Measurements from ENCODE around the gene SPATS2L. TPM values are rescaled to one million over a fixed set of nuclear protein-coding genes. Genes with fewer than 3 reads are reported as not detected.
A peak's percentile ranks its signal among the peaks of the same experiment; 100 is the strongest.

Gene SPATS2L
- total RNA-seq, 2 experiments from 2014 or later: 53.9 to 56.7 TPM

GRCh38 chr2:200471324-200471848 lies 164.9 kb downstream of the SPATS2L start:
- DNase-seq: peak; percentile 42
- peak overlapping the region; percentile 61 for H3K27ac Mint-ChIP-seq

GRCh38 chr2:200471928-200472645 lies 165.6 kb downstream of the SPATS2L start:
- POLR2A ChIA-PET: no interaction called here

More at GRCh38 chr2:200471324-200471848, 164.9 kb downstream of the SPATS2L start:
- no peak overlapping the region for H3K4me3 Mint-ChIP-seq
- peaks cover 35% of the 10 kb centered on the region for H3K4me1 Mint-ChIP-seq
- CTCF ChIA-PET: interaction anchor here (0.8 to 2.4 kb wide), 10 partner anchors 8 to 198 kb away, joined by 3 to 9 read pairs (median 3); no protein-coding TSS in a partner anchor
- H3K9me3 Mint-ChIP-seq: no peaks in the 10 kb centered on the region
- H3K27me3 Mint-ChIP-seq: no peaks in the 10 kb centered on the region
- H3K36me3 Mint-ChIP-seq (ENCODE audit: low read depth): peaks cover 47% of the 10 kb centered on the region
- POLR2A ChIA-PET: no interaction called here

GRCh38 chr2:200472853-200473464 lies 166.5 kb downstream of the SPATS2L start:
- Mint-ChIP-seq H3K4me3 (no peak overlapping the region), H3K27ac (no peak overlapping the region), H3K36me3 (ENCODE audit: low read depth) (peaks cover 46% of the 10 kb centered on the region), H3K9me3 (no peaks in the 10 kb centered on the region), H3K27me3 (no peaks in the 10 kb centered on the region), H3K4me1 (peaks cover 20% of the 10 kb centered on the region)
- ChIA-PET CTCF (interaction anchor here (1.2 to 2.4 kb wide), 4 partner anchors 8 to 500 kb away, joined by 3 to 9 read pairs (median 3); no protein-coding TSS in a partner anchor), POLR2A (no interaction called here)
- no peak for DNase-seq

More at GRCh38 chr2:200471928-200472645, 165.6 kb downstream of the SPATS2L start:
- Mint-ChIP-seq H3K27ac (no peak overlapping the region), H3K4me3 (no peak overlapping the region), H3K36me3 (ENCODE audit: low read depth) (peaks cover 47% of the 10 kb centered on the region), H3K27me3 (no peaks in the 10 kb centered on the region), H3K4me1 (peaks cover 28% of the 10 kb centered on the region), H3K9me3 (no peaks in the 10 kb centered on the region)
- CTCF ChIA-PET: interaction anchor here (0.8 to 2.4 kb wide), 12 partner anchors 7 to 499 kb away, joined by 3 to 9 read pairs (median 3); no protein-coding TSS in a partner anchor
- DNase-seq: no peak

- POLR2A ChIA-PET: no interaction called here
- H3K27ac Mint-ChIP-seq: no peak overlapping the region
- CTCF ChIA-PET: no interaction called here
- peaks cover 12% of the 10 kb centered on the region for H3K4me1 Mint-ChIP-seq
- H3K36me3 Mint-ChIP-seq (ENCODE audit: low read depth): peaks cover 35% of the 10 kb centered on the region
- H3K27me3 Mint-ChIP-seq: no peaks in the 10 kb centered on the region
- DNase-seq: no peak
- no peaks in the 10 kb centered on the region for H3K9me3 Mint-ChIP-seq
- H3K4me3 Mint-ChIP-seq: no peak overlapping the region
Measured at GRCh38 chr2:200475795-200476194, 169.3 kb downstream of the SPATS2L start.

DNA sequence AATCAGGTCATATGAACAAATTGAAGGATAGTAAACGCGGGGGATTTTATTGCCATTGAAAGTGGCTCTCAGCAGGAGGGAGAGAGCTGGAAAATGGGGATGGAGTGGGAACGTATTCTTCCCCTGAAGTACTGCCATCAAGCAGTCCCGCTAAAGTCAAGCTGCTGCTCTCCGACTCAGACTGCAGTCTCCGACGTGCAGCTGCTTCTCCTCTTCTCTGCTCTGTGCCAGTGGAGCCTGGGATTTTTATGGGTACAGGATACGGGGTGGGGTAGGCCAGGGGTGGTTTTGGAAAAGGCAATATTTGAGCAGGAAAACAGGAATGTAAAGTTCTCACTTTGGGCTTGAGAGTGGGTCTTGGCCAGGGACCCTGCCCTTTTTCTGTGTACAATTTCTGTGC lies 170.3 kb downstream of the SPATS2L start:
- Mint-ChIP-seq H3K9me3 (no peaks in the 10 kb centered on the region), H3K36me3 (ENCODE audit: low read depth) (peaks cover 33% of the 10 kb centered on the region), H3K27ac (no peak overlapping the region), H3K27me3 (no peaks in the 10 kb centered on the region), H3K4me1 (peaks cover 14% of the 10 kb centered on the region), H3K4me3 (no peak overlapping the region)
- ChIA-PET CTCF (no interaction called here), POLR2A (no interaction called here)
- DNase-seq: no peak

GRCh38 chr2:200477667-200478131 lies 171.2 kb downstream of the SPATS2L start:
- CTCF ChIA-PET: interaction anchor here (1.6 kb wide), 1 partner anchor 32 kb away, joined by 3 read pairs; the partner anchor contains the start of gene KCTD18
- Mint-ChIP-seq H3K36me3 (ENCODE audit: low read depth) (peaks cover 28% of the 10 kb centered on the region), H3K9me3 (no peaks in the 10 kb centered on the region), H3K27ac (peak overlapping the region; percentile 62), H3K27me3 (no peaks in the 10 kb centered on the region), H3K4me3 (no peak overlapping the region), H3K4me1 (peaks cover 14% of the 10 kb centered on the region)
- POLR2A ChIA-PET: no interaction called here
- DNase-seq: no peak

DNA sequence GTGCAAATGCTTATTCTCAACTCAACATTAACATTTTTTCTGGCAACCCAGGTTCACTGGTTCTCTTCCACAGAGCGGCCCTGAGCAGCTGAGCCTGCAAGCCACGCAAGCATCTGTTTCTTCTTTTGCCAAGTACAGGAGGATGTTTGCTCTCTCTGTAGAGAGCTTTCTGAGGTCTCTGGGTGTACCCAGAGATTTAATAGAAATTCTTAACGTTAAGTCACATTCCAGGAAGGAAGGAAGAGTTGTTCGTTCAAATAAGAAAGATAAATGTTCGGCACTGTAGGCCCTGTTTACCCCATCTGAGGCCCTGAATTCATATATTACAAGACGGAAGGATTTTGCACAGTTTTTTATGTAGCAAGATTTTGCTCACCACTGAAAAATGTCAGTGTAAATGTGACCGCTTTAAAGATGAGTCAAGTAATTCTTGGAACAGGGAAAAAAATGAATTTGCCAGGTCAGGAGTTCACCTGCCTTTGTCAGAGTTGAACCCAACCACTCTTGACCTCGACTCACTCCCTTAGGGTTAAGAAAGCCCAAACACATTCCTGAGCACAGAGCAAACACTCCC lies 173.3 kb downstream of the SPATS2L start:
- CTCF ChIA-PET: interaction anchor here (1.1 to 2.6 kb wide), 7 partner anchors 9 to 504 kb away, joined by 3 to 12 read pairs (median 5); partner anchors contain the start of gene KCTD18
- Mint-ChIP-seq H3K27ac (no peak overlapping the region), H3K9me3 (no peaks in the 10 kb centered on the region), H3K36me3 (ENCODE audit: low read depth) (peaks cover 23% of the 10 kb centered on the region), H3K4me1 (peaks cover 17% of the 10 kb centered on the region), H3K4me3 (no peak overlapping the region), H3K27me3 (no peaks in the 10 kb centered on the region)
- POLR2A ChIA-PET: no interaction called here
- DNase-seq: no peak

DNA sequence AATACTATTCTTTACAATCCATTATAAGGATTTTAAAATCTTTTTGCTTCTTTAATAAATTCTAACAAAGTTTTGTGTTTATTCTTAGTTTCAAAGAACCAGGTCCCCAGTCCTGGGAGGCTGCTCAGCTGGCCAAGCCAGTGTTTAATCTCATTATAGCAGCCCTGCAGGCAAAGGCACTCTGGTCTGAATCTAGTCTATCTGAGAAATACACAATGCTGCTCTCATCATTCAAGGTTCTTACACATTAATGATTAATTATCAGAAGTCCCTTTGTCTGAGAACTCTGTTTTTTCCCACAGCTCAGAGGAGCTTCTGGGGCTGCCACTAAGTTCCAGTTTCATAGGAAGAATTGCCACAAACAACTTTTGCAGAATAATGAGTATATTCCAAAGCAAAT lies 175.7 kb downstream of the SPATS2L start:
- Mint-ChIP-seq H3K4me3 (no peak overlapping the region), H3K4me1 (peaks cover 17% of the 10 kb centered on the region), H3K36me3 (ENCODE audit: low read depth) (peaks cover 20% of the 10 kb centered on the region), H3K27me3 (no peaks in the 10 kb centered on the region), H3K27ac (no peak overlapping the region), H3K9me3 (no peaks in the 10 kb centered on the region)
- no peak for DNase-seq
- ChIA-PET POLR2A (no interaction called here), CTCF (interaction anchor here (0.9 to 3.3 kb wide), 10 partner anchors 10 to 509 kb away, joined by 3 to 12 read pairs (median 5); no protein-coding TSS in a partner anchor)

GRCh38 chr2:200483729-200484198 lies 177.3 kb downstream of the SPATS2L start:
- no peak overlapping the region for H3K4me3 Mint-ChIP-seq
- H3K4me1 Mint-ChIP-seq: peaks cover 17% of the 10 kb centered on the region
- ChIA-PET POLR2A (no interaction called here), CTCF (interaction anchor here (1.0 to 3.3 kb wide), 9 partner anchors 9 to 504 kb away, joined by 3 to 12 read pairs (median 4); no protein-coding TSS in a partner anchor)
- H3K9me3 Mint-ChIP-seq: no peaks in the 10 kb centered on the region
- DNase-seq: peak; percentile 26
- H3K36me3 Mint-ChIP-seq (ENCODE audit: low read depth): peaks cover 12% of the 10 kb centered on the region
- no peaks in the 10 kb centered on the region for H3K27me3 Mint-ChIP-seq
- no peak overlapping the region for H3K27ac Mint-ChIP-seq

GRCh38 chr2:200484934-200485333 lies 178.4 kb downstream of the SPATS2L start:
- POLR2A ChIA-PET: no interaction called here
- no peak overlapping the region for H3K27ac Mint-ChIP-seq
- no peaks in the 10 kb centered on the region for H3K9me3 Mint-ChIP-seq
- no peak for DNase-seq
- peaks cover 12% of the 10 kb centered on the region for H3K4me1 Mint-ChIP-seq
- no peaks in the 10 kb centered on the region for H3K27me3 Mint-ChIP-seq
- no peak overlapping the region for H3K4me3 Mint-ChIP-seq
- H3K36me3 Mint-ChIP-seq (ENCODE audit: low read depth): peaks cover 8% of the 10 kb centered on the region
- CTCF ChIA-PET: interaction anchor here (0.7 to 3.3 kb wide), 5 partner anchors 8 to 500 kb away, joined by 3 to 12 read pairs (median 8); no protein-coding TSS in a partner anchor

DNA sequence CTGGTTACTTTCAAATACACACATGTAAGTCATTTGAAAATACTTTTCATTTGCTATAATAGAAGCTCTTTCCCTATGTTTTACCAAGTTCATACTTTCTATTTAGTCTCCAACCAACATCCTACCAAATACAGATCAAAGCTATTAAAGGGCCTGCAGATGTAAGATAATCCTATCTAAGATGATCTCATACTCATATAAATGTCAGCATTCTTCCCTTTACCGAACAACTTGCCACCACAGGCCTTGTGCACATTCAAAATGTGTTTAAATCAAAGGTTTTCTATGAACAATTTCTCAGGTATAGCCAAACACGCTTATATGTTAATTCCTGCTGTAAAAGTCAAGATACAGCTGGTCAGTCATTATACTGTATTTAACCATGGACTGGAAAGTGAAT lies 180.0 kb downstream of the SPATS2L start:
- POLR2A ChIA-PET: interaction anchor here (0.6 kb wide), 1 partner anchor 179 kb away, joined by 3 read pairs; no protein-coding TSS in a partner anchor
- Mint-ChIP-seq H3K27me3 (no peaks in the 10 kb centered on the region), H3K27ac (no peak overlapping the region), H3K36me3 (ENCODE audit: low read depth) (peaks cover 18% of the 10 kb centered on the region), H3K4me1 (peaks cover 3% of the 10 kb centered on the region), H3K9me3 (peaks cover 3% of the 10 kb centered on the region), H3K4me3 (no peak overlapping the region)
- no peak for DNase-seq
- CTCF ChIA-PET: interaction anchor here (1.0 to 1.6 kb wide), 4 partner anchors 23 to 502 kb away, joined by 3 to 5 read pairs (median 3); partner anchors contain the start of gene KCTD18

- ChIA-PET CTCF (no interaction called here), POLR2A (no interaction called here)
- Mint-ChIP-seq H3K27ac (no peak overlapping the region), H3K4me1 (peaks cover 3% of the 10 kb centered on the region), H3K4me3 (no peak overlapping the region), H3K27me3 (no peaks in the 10 kb centered on the region), H3K36me3 (ENCODE audit: low read depth) (peaks cover 32% of the 10 kb centered on the region), H3K9me3 (peaks cover 3% of the 10 kb centered on the region)
- no peak for DNase-seq
Measured at GRCh38 chr2:200488169-200488568, 181.7 kb downstream of the SPATS2L start.

All from activated CD4-positive, alpha-beta T cell treated with anti-CD3 and anti-CD28 coated beads, Interleukin-2, amount 10 ng/mL, durations not matched to agents 7 days and 5 days (primary cell).